H1 (cell line): ENCODE measurements around the gene HEATR9. TPM values are rescaled to one million over a fixed set of nuclear protein-coding genes. Genes with fewer than 3 reads are reported as not detected.
A peak's percentile ranks its signal among the peaks of the same experiment; 100 is the strongest.

Source experiments
- CTCF ChIP-seq, 3 experiments: IDR thresholded peaks; 1 replicate in 2 of 3; 2 replicates in 1 of 3; pipeline versions ENCODE4 v1.5.1 to v1.6.1; 2011; ENCODE audit warnings: low read length in 3 of 3, mild to moderate bottlenecking in 3 of 3, inconsistent platforms in 2 of 3, low read depth in 1 of 3, moderate library complexity in 1 of 3; ENCODE audit not compliant: insufficient read depth in 1 of 3; ENCODE audit errors: control extremely low read depth in 1 of 3
- FOSL1 ChIP-seq: IDR thresholded peaks from 2 replicates; pipeline ENCODE4 v1.6.1; 2011; ENCODE audit warnings: mild to moderate bottlenecking, low read depth, low read length, moderate library complexity; ENCODE audit not compliant: insufficient read depth
- USF2 ChIP-seq: IDR thresholded peaks from 2 replicates; pipeline ENCODE4 v1.6.1; 2011; ENCODE audit warnings: low read length, improper control_type of control experiment
- polyA plus RNA-seq, 7 experiments: library from polyadenylated mRNA; depleted of rRNA in 3 of 7; stranded (reverse) in 5 of 7; unstranded in 2 of 7; fragments of >200 nt in 5 of 7; fragments of 200-250 nt in 2 of 7; gene quantifications; 1 replicate in 5 of 7; 2 replicates in 1 of 7; 4 replicates in 1 of 7; pipeline versions ENCODE4 v1.2.1 to v1.2.3, GENCODE V29; 2011 to 2013; ENCODE audit warnings: missing spikeins in 2 of 7, mixed read lengths in 2 of 7
- total RNA-seq: library from RNA; stranded (reverse); fragmentation: NEBNext Ultra II Directional; extraction: Animal tissue kit (Norgen Biotek cat#: 25700); gene quantifications from 2 replicates; pipeline ENCODE4 v1.2.1, GENCODE V29; 2021

HEATR9 gene
- total and polyA plus RNA-seq, 2 of the 8 experiments (the other 6 are each of a cell fraction or from before 2014, with no cell fraction given), result not detected

GRCh38 chr17:35870906-35871819, 2.5 kb upstream of the HEATR9 start (continued):
- TF ChIP-seq USF2 (no peak), CTCF (IDR thresholded peaks at IDR 0.05; ENCODE audit: control extremely low read depth in 1 of 3, insufficient read depth in 1 of 3, low read depth in 1 of 3, low read length in 3 of 3) (peak; percentile 19 to 55 (median 33); a peak in 3 of 4 replicates), FOSL1 (no peak)
